A549 (cell line): ENCODE measurements around the gene ITSN1.

Experiments used
- CEBPB ChIP-seq, 2 experiments: fragments of >200 bp in 1 of 2; sonication (Bioruptor Twin) in 1 of 2; formaldehyde crosslinking in 1 of 2; IDR thresholded peaks; 2 replicates each; pipeline ENCODE4 v1.6.1; 2012 to 2016
- CHD4 ChIP-seq: fragments of 200-600 bp; sonication (generic); IDR thresholded peaks from 2 replicates; pipeline ENCODE4 v1.6.1; 2016; ENCODE audit warnings: antibody characterized with exemption, mild to moderate bottlenecking, borderline replicate concordance
- EHMT2 ChIP-seq: fragments of 200-600 bp; sonication (generic); IDR thresholded peaks from 2 replicates; pipeline ENCODE4 v1.6.1; 2016; ENCODE audit warnings: antibody characterized with exemption, low read depth, mild to moderate bottlenecking, moderate library complexity
- POLR2A ChIP-seq: IDR thresholded peaks from 2 replicates; pipeline ENCODE4 v1.6.1; 2012; ENCODE audit warnings: mild to moderate bottlenecking, low read length
- RFX5 ChIP-seq: fragments of 450-650 bp; IDR thresholded peaks from 2 replicates; pipeline ENCODE4 v1.7.1; 2014; ENCODE audit warnings: antibody characterized with exemption, mild to moderate bottlenecking, moderate library complexity
- TF ChIP-seq, protein P1 (sequence below): fragments of 200-600 bp; sonication (generic); IDR thresholded peaks from 2 replicates; pipeline ENCODE4 v1.6.1; 2016; ENCODE audit warnings: antibody characterized with exemption, mild to moderate bottlenecking, moderate library complexity
- TF ChIP-seq, protein P2 (sequence below): fragments of >200 bp; sonication (Bioruptor Twin); formaldehyde crosslinking; IDR thresholded peaks from 3 replicates; pipeline ENCODE4 v1.5.1; 2016
- TF ChIP-seq, protein P3 (sequence below): IDR thresholded peaks from 2 replicates; pipeline ENCODE4 v1.6.1; 2012

DNA sequence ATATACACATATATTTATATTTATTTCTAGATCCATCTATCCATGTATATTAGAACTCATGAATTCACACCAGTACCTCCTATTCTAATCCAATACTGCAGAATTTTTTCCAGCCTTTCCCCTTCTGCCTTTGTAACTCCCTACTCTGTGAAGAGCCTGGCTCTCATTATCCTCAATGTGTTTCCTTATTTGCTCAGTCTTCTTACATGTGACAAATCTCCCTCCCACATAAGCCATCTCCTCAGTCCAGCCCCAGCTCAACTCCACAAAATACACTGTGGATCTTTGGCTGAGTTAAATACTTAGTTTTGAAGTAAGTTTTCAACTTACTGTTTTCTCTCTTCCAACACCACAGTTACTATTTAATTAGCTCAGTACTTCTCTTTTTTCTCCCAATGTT is 227.6 kb downstream of the ITSN1 start:
- TF ChIP-seq, protein P1, sequence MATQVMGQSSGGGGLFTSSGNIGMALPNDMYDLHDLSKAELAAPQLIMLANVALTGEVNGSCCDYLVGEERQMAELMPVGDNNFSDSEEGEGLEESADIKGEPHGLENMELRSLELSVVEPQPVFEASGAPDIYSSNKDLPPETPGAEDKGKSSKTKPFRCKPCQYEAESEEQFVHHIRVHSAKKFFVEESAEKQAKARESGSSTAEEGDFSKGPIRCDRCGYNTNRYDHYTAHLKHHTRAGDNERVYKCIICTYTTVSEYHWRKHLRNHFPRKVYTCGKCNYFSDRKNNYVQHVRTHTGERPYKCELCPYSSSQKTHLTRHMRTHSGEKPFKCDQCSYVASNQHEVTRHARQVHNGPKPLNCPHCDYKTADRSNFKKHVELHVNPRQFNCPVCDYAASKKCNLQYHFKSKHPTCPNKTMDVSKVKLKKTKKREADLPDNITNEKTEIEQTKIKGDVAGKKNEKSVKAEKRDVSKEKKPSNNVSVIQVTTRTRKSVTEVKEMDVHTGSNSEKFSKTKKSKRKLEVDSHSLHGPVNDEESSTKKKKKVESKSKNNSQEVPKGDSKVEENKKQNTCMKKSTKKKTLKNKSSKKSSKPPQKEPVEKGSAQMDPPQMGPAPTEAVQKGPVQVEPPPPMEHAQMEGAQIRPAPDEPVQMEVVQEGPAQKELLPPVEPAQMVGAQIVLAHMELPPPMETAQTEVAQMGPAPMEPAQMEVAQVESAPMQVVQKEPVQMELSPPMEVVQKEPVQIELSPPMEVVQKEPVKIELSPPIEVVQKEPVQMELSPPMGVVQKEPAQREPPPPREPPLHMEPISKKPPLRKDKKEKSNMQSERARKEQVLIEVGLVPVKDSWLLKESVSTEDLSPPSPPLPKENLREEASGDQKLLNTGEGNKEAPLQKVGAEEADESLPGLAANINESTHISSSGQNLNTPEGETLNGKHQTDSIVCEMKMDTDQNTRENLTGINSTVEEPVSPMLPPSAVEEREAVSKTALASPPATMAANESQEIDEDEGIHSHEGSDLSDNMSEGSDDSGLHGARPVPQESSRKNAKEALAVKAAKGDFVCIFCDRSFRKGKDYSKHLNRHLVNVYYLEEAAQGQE: no peak
- TF ChIP-seq CHD4 (no peak), CEBPB (IDR thresholded peaks at IDR 0.05) (no peak), RFX5 (no peak), EHMT2 (no peak), POLR2A (no peak)
- TF ChIP-seq, protein P2, sequence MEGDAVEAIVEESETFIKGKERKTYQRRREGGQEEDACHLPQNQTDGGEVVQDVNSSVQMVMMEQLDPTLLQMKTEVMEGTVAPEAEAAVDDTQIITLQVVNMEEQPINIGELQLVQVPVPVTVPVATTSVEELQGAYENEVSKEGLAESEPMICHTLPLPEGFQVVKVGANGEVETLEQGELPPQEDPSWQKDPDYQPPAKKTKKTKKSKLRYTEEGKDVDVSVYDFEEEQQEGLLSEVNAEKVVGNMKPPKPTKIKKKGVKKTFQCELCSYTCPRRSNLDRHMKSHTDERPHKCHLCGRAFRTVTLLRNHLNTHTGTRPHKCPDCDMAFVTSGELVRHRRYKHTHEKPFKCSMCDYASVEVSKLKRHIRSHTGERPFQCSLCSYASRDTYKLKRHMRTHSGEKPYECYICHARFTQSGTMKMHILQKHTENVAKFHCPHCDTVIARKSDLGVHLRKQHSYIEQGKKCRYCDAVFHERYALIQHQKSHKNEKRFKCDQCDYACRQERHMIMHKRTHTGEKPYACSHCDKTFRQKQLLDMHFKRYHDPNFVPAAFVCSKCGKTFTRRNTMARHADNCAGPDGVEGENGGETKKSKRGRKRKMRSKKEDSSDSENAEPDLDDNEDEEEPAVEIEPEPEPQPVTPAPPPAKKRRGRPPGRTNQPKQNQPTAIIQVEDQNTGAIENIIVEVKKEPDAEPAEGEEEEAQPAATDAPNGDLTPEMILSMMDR: no peak
- TF ChIP-seq, protein P3, sequence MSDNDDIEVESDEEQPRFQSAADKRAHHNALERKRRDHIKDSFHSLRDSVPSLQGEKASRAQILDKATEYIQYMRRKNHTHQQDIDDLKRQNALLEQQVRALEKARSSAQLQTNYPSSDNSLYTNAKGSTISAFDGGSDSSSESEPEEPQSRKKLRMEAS: no peak
